DOHH2 (cell line): Measurements from ENCODE around the gene MUC2.

Experiments used
- H3F3A ChIP-seq: fragments of 200-600 bp; sonication (generic), shearing (Covaris generic); 2 replicates; pipeline ENCODE4 v1.6.0; 2016; ENCODE audit warnings: antibody characterized with exemption, mild to moderate bottlenecking; ENCODE audit not compliant: control insufficient read depth, insufficient read depth
- H3K27ac ChIP-seq: fragments of 200-600 bp; sonication (generic); 2 replicates; pipeline ENCODE4 v1.5.1; 2014; ENCODE audit warnings: low read depth, mild to moderate bottlenecking, low read length, moderate library complexity
- H3K27me3 ChIP-seq: fragments of 200-600 bp; sonication (generic); 2 replicates; pipeline ENCODE4 v1.6.1; 2014; ENCODE audit warnings: mild to moderate bottlenecking, low read length, mixed read lengths; ENCODE audit not compliant: control insufficient read depth
- H3K36me3 ChIP-seq: fragments of 200-600 bp; sonication (generic); 2 replicates; pipeline ENCODE4 v1.6.1; 2014; ENCODE audit warnings: mild to moderate bottlenecking, low read length, moderate library complexity, mixed read lengths; ENCODE audit not compliant: control insufficient read depth
- H3K4me1 ChIP-seq: fragments of 200-600 bp; sonication (generic); 2 replicates; pipeline ENCODE4 v1.6.1; 2014; ENCODE audit warnings: mild to moderate bottlenecking, low read length, mixed read lengths; ENCODE audit not compliant: control insufficient read depth
- H3K4me2 ChIP-seq: fragments of 200-600 bp; sonication (generic); 2 replicates; pipeline ENCODE4 v1.6.0; 2014; ENCODE audit warnings: mild to moderate bottlenecking, low read length, moderate library complexity
- H3K4me3 ChIP-seq: fragments of 200-600 bp; sonication (generic); 2 replicates; pipeline ENCODE4 v1.5.1; 2014; ENCODE audit warnings: mild to moderate bottlenecking, low read length, mixed read lengths
- H3K79me2 ChIP-seq: fragments of 200-600 bp; sonication (generic); 2 replicates; pipeline ENCODE4 v1.6.1; 2014; ENCODE audit warnings: mild to moderate bottlenecking, low read length, mixed read lengths; ENCODE audit not compliant: control insufficient read depth
- H3K9me2 ChIP-seq: fragments of 200-600 bp; sonication (generic); replicated peaks from 2 replicates; pipeline ENCODE4 v1.6.1; 2014; ENCODE audit warnings: mild to moderate bottlenecking, low read length, mixed read lengths; ENCODE audit not compliant: control insufficient read depth
- H3K9me3 ChIP-seq: fragments of 200-600 bp; sonication (generic); 2 replicates; pipeline ENCODE4 v1.6.1; 2014; ENCODE audit warnings: antibody characterized with exemption, low read length, mixed read lengths; ENCODE audit not compliant: control insufficient read depth, insufficient read depth
- H4K20me1 ChIP-seq: fragments of 200-600 bp; sonication (generic); 2 replicates; pipeline ENCODE4 v1.6.0; 2014; ENCODE audit warnings: low read depth, mild to moderate bottlenecking, antibody characterized with exemption, low read length, moderate library complexity; ENCODE audit not compliant: control insufficient read depth, insufficient read depth
- CTCF ChIP-seq: fragments of 200-600 bp; sonication (generic); IDR thresholded peaks from one replicate; pipeline ENCODE4 v1.5.1; 2014; ENCODE audit warnings: antibody characterized with exemption, mild to moderate bottlenecking, low read depth, low read length; ENCODE audit not compliant: poor library complexity, severe bottlenecking
- EZH2phosphoT487 ChIP-seq: fragments of 200-600 bp; sonication (generic); IDR thresholded peaks from 2 replicates; pipeline ENCODE4 v1.6.1; 2017; ENCODE audit warnings: borderline replicate concordance, mild to moderate bottlenecking, antibody characterized with exemption, low read length, moderate library complexity, mixed read lengths

MUC2 gene

DNA sequence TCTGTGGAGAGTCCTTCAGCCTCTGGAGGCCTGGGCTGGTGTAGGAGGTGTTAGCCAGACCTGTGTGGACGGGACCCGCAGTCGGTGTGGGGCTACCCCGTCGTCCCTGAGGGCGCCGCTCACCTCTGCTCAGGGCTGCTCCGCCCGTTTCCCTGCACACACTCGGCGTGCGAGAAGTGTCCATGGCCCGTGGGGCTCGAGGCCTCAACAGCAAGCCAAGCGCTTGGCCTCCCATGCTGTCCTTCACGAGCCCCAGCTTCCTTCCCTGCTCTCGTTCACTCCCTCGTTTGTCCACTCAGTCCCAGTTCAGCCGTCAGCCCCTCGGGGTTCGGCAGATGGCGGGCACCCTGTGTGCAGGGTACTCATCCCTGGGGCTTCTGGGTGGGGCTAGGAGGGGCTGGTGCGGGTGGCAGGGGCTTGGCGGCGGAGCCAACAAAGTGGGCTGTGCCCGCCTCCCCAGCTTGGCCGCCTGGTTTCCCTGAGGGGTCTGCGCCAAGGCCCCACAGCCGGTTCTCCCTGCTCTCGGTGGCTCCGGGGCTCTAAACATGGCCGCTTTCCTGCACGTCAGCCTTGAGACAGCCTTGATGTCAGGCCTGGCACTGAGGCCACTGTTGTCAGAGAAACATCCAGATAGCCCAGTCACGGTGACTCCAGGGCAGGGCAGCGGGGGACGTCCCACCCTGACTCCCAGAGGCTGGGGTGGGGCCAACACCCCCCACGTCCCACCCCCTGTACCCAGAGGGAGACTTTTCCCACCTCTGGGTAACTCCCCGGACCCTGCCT lies 41.5 kb upstream of the MUC2 start:
- no peaks in the 10 kb centered on the region for H3K9me3 ChIP-seq
- H3K36me3 ChIP-seq = no peaks in the 10 kb centered on the region
- no peaks in the 10 kb centered on the region for H4K20me1 ChIP-seq
- H3F3A ChIP-seq = no peaks in the 10 kb centered on the region
- no peak for TF ChIP-seq CTCF
- no peak for TF ChIP-seq EZH2phosphoT487
- H3K4me1 ChIP-seq = no peaks in the 10 kb centered on the region
- H3K4me2 ChIP-seq = no peak overlapping the region
- H3K27ac ChIP-seq = no peak overlapping the region
- H3K27me3 ChIP-seq = no peaks in the 10 kb centered on the region
- H3K79me2 ChIP-seq = no peaks in the 10 kb centered on the region
- no peak overlapping the region for H3K4me3 ChIP-seq
- H3K9me2 ChIP-seq = no peaks in the 10 kb centered on the region

GRCh38 chr11:1034001-1034400 lies 40.7 kb upstream of the MUC2 start:
- TF ChIP-seq EZH2phosphoT487 = no peak
- no peak for TF ChIP-seq CTCF
- Histone ChIP-seq H3K27ac (no peak overlapping the region), H3K4me3 (no peak overlapping the region), H3K9me3 (no peaks in the 10 kb centered on the region), H3K27me3 (no peaks in the 10 kb centered on the region), H3K4me2 (no peak overlapping the region), H3K9me2 (no peaks in the 10 kb centered on the region), H4K20me1 (no peaks in the 10 kb centered on the region), H3F3A (no peaks in the 10 kb centered on the region), H3K36me3 (no peaks in the 10 kb centered on the region), H3K4me1 (no peaks in the 10 kb centered on the region), H3K79me2 (no peaks in the 10 kb centered on the region)

- no peaks in the 10 kb centered on the region for H4K20me1 ChIP-seq
- H3K4me2 ChIP-seq = no peak overlapping the region
- H3K27me3 ChIP-seq = no peaks in the 10 kb centered on the region
- TF ChIP-seq CTCF = no peak
- TF ChIP-seq EZH2phosphoT487 = no peak
- no peak overlapping the region for H3K4me3 ChIP-seq
- H3K9me2 ChIP-seq = no peaks in the 10 kb centered on the region
- H3K9me3 ChIP-seq = no peaks in the 10 kb centered on the region
- H3F3A ChIP-seq = no peaks in the 10 kb centered on the region
- H3K79me2 ChIP-seq = no peaks in the 10 kb centered on the region
- no peak overlapping the region for H3K27ac ChIP-seq
- H3K36me3 ChIP-seq = no peaks in the 10 kb centered on the region
- no peaks in the 10 kb centered on the region for H3K4me1 ChIP-seq
These were observed 40.0 kb upstream of the MUC2 start for GRCh38 chr11:1034456-1035295.
